Kidney tubule cell (primary cell): ENCODE data around the gene PPP1R9A.
A peak's percentile ranks its signal among the peaks of the same experiment; 100 is the strongest.

ENCODE experiments used
- DNase-seq: peaks from one replicate; pipeline ENCODE4 v3.0.0-alpha.2; 2018; ENCODE audit warnings: low spot score

Gene PPP1R9A

DNA sequence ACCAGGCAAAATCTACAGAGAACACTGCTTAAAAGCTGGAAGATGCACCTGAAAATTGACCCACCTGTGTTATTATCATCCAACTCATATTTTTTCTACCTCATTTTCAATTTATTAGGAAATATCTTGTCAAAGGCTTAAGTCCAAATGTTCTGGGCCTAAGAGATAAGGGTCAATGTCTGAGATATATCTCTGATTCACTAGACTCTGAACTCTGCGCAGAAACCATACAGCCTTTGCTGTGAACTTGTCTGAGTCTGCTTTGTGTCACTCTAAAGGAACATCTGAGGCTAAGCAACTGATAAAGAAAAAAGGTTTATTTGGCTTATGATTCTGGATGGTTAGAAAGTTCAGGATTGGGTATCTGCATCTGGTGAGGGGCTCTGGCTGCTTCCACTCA, 413.3 kb downstream of the PPP1R9A start:
- no peak for DNase-seq

DNA sequence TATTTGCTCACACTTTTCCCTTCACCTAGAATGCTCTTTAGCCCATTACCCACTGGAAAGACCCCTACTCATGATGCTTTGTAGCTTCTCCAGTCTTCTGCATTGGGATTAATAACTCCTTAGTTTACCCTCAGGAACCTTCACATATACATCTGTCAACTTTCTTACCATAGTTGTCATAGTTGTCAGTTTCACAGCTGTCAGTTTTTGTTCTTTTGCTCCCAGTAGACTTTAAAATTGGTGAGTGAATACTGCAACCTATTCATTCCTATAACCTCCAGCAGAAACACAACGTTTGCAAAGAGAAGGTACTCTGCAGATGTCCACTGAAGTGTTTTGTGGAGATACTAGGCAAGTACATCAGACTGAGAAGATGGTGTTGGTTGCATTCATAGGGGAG, 414.3 kb downstream of the PPP1R9A start:
- no peak for DNase-seq

- DNase-seq = no peak
These were observed 415.0 kb downstream of the PPP1R9A start for GRCh38 chr7:95322396-95322795.

GRCh38 chr7:95322854-95323253, 415.5 kb downstream of the PPP1R9A start:
- no peak for DNase-seq

GRCh38 chr7:95323410-95324129, 416.2 kb downstream of the PPP1R9A start:
- no peak for DNase-seq

- DNase-seq = no peak
These were observed 417.0 kb downstream of the PPP1R9A start, which contains the start of gene PON1 for GRCh38 chr7:95324431-95324830. PON1 (minus strand) TSS chr7:95324532; CDS start chr7:95324475, 57 bp downstream.

GRCh38 chr7:95327356-95327755, 420.0 kb downstream of the PPP1R9A start:
- no peak for DNase-seq

GRCh38 chr7:95330204-95330960, 423.0 kb downstream of the PPP1R9A start:
- DNase-seq = peak; percentile 13

DNA sequence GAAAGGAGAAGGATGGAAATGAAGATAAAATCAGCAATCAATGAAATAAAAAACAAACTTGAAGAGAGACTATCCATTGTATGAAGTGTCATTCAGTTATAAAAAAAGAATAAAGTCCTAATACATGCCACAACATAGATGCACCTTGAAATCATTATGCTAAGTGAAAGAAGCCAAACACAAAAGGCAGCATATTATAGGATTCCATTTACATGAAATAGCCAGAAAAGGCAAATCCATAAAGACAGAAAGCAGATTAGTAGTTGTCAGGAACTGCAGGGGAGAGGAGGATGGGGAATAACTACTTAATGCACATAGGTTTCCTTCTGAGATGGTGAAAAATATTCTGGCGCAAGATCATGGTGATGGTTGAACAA, 423.6 kb downstream of the PPP1R9A start:
- DNase-seq = no peak

DNA sequence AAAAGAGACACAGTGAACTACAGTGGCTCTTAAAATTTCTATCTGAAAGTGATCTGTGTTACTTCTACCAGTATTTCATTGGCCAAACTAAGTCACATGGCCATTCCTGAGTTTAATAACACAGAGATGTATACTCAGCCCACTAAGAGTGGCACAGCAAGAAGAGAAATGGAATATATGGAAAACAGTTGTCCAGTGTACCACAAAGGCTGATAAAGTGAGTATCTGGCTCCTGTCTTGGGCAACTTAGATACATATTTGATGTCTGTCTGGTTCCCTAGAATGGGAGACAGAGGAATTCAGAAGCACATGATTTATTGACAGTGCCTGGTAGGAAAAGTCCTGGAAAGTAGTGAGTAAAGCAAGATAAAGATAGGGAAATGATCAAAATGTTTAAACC, 427.1 kb downstream of the PPP1R9A start:
- DNase-seq = no peak

DNA sequence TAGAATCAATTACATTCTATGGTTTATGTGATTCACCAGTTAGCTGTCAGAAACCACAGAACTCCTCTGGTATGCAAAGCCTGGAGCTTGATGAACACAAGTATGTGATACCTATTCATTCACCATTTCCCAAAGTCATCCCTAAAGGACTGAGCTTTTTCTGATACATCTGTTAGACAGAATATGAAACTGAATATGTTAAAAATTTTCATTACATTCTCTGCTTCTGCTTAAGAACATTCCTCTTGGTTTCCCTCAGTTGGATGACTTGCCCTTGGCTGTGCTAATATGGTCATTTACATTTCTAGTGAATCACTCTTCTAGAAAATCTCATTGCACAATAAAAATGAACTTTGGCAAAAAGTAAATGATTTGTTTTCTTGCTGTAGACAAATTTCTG, 427.7 kb downstream of the PPP1R9A start:
- peak; percentile 80 for DNase-seq

GRCh38 chr7:95338832-95339231, 431.4 kb downstream of the PPP1R9A start:
- DNase-seq = no peak

- no peak for DNase-seq
These were observed 433.1 kb downstream of the PPP1R9A start for GRCh38 chr7:95340491-95340890.

- no peak for DNase-seq
These were observed 434.6 kb downstream of the PPP1R9A start for GRCh38 chr7:95342029-95342428.

- no peak for DNase-seq
These were observed 435.4 kb downstream of the PPP1R9A start for GRCh38 chr7:95342642-95343307.
